ENCODE measurements around the gene FXN.

FXN gene

DNA sequence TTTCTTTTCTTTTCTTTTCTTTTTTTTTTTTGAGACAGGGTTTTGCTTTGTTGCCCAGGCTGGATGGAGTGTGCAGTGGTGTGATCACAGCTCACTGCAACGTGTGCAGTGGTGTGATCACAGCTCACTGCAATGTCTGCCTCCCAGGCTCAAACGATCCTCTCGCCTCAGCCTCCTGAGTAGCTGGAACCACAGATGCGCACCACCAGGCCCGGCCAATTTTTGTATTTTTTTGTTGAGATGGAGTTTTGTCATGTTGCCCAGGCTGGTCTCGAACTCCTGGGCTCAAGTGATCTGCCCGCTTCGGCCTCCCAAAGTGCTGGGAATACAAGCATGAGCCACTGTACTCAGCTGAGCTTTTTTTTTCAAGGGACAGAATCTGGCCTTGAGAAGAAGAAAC, 101.8 kb downstream of the FXN start:
- TF ChIP-seq POLR2A (IDR thresholded peaks at IDR 0.05; ENCODE audit: low read depth, low read length) (no peak), TAF1 (IDR thresholded peaks at IDR 0.05; ENCODE audit: borderline replicate concordance, low read depth, low read length) (no peak), POLR2AphosphoS5 (IDR thresholded peaks at IDR 0.05; ENCODE audit: low read depth, low read length) (no peak)
- FAIRE-seq = no peak
- no peak for DNase-seq (ENCODE audit: insufficient read length)

DNA sequence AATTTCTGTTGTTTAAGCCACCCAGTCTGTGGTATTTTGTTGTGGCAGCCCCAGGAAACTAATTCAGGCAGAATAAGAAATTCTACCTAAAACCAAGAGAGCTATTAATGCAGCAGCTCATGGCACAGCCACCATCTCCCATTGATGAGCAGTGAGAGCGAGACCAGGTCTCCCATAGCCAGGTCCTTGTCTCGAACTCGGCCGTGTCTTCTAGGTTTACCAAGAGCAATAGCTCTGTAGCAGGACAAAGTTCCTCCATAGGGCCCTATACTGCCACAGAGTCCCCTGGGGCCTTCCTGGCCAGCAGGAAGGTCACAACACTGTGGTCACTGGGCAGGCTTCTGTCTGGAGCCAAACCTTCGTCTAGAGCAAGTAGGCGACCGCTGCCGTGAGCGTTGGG, 104.0 kb downstream of the FXN start:
- DNase-seq (ENCODE audit: insufficient read length) (no peak), FAIRE-seq (no peak)
- TF ChIP-seq POLR2AphosphoS5 (IDR thresholded peaks at IDR 0.05; ENCODE audit: low read depth, low read length) = no peak
- TF ChIP-seq TAF1 (IDR thresholded peaks at IDR 0.05; ENCODE audit: borderline replicate concordance, low read depth, low read length) = no peak
- TF ChIP-seq POLR2A (IDR thresholded peaks at IDR 0.05; ENCODE audit: low read depth, low read length) = no peak

- TF ChIP-seq POLR2AphosphoS5 (IDR thresholded peaks at IDR 0.05; ENCODE audit: low read depth, low read length) (no peak), TAF1 (IDR thresholded peaks at IDR 0.05; ENCODE audit: borderline replicate concordance, low read depth, low read length) (no peak), POLR2A (IDR thresholded peaks at IDR 0.05; ENCODE audit: low read depth, low read length) (no peak)
- DNase-seq (ENCODE audit: insufficient read length) (no peak), FAIRE-seq (no peak)
Observed at GRCh38 chr9:69140123-69140735, 104.7 kb downstream of the FXN start.

DNA sequence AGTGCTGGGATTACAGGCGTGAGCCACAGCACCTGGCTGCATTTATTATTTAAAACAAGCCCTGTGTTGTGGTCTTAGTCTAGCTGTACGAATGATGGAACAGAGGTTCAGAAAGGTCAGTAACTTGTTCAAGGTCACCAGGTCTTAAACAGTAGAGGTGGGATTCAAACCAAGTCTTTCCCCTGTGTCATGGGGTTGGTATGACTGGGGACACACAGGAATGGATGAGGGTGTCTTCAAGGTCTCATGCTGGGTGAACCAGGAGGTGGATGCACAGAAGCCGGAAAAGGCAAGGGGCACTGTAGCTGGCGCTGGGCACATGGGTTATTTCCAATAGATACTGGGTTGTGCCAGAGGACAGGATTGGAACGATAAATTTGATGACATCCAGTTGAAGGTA, 106.3 kb downstream of the FXN start:
- no peak for TF ChIP-seq POLR2AphosphoS5 (IDR thresholded peaks at IDR 0.05; ENCODE audit: low read depth, low read length)
- no peak for TF ChIP-seq POLR2A (IDR thresholded peaks at IDR 0.05; ENCODE audit: low read depth, low read length)
- no peak for TF ChIP-seq TAF1 (IDR thresholded peaks at IDR 0.05; ENCODE audit: borderline replicate concordance, low read depth, low read length)
- DNase-seq (ENCODE audit: insufficient read length) = no peak
- FAIRE-seq = no peak

DNA sequence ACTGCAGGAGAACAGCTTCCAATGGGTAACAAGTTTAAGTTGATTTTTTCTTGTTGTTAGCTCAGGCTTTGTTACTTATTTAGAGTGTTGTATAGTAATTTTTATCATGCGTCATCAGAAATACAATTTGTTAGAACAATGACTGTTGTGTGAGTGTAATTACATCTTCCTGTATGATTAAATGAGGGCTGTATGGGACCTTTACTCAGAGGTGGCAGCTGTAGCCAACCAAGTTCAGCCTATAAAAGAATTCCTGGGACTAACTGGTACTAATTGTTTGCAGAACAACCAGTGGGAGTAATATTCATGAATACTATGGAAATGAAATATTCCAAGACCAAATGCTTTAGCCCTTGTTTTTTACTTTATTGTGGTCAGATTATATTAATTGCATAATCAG, 107.7 kb downstream of the FXN start:
- FAIRE-seq (no peak), DNase-seq (ENCODE audit: insufficient read length) (no peak)
- no peak for TF ChIP-seq POLR2A (IDR thresholded peaks at IDR 0.05; ENCODE audit: low read depth, low read length)

DNA sequence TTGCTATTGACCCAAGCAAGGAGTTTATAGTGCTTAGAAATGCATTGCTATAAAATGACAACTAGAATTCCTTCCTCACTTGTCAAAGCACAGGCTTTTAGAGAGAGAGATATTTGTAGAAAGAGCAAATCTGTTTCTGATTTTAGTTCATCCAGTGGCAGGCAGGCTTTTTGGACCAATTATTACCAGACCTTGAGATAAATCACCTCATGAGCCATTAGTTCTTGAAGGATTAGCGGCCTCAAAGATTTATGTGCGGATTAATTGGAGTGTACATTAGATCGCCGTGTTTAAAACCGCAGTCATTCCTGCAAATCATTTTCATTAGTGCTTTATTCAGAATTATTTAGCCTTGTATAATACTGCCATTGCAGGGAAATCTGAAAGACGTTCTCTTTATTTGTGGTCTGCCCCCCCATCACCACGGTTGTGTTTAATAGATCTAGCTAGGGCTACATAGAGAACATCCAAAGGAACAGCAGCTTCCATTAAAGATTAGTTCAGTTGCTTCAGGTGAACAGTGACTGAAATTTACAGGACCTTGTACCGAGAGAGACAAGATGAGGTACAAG, 109.7 kb downstream of the FXN start:
- FAIRE-seq = no peak
- TF ChIP-seq POLR2A (IDR thresholded peaks at IDR 0.05; ENCODE audit: low read depth, low read length) = no peak
- no peak for TF ChIP-seq TAF1 (IDR thresholded peaks at IDR 0.05; ENCODE audit: borderline replicate concordance, low read depth, low read length)
- TF ChIP-seq POLR2AphosphoS5 (IDR thresholded peaks at IDR 0.05; ENCODE audit: low read depth, low read length) = no peak
- no peak for DNase-seq (ENCODE audit: insufficient read length)

GRCh38 chr9:69147041-69147834, 111.7 kb downstream of the FXN start:
- DNase-seq (ENCODE audit: insufficient read length) = no peak
- TF ChIP-seq POLR2AphosphoS5 (IDR thresholded peaks at IDR 0.05; ENCODE audit: low read depth, low read length) (no peak), POLR2A (IDR thresholded peaks at IDR 0.05; ENCODE audit: low read depth, low read length) (no peak), TAF1 (IDR thresholded peaks at IDR 0.05; ENCODE audit: borderline replicate concordance, low read depth, low read length) (no peak)

DNA sequence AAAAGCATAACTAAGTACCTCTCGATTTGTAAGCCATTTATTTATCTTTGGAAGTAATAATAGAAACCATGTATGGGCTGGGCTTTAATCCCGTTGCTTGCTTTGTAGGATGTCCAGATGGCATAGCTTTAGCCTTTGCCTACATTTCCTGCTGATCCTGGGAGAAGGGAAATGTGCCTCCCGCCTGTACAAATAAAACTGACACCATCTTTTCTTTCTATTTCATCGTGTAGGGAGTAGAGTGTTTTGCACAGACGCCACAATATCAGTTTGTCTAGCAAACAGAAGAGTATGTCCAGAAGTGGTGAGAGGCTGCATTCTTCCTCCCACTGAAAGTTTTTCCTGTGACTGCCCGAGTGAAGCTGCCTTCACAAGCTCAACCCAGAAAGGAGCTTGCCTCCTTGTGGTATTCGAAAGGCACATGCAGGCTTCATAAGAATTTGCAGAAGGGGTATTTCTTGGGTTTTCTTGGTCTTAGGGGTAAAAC, 113.8 kb downstream of the FXN start:
- no peak for FAIRE-seq
- DNase-seq (ENCODE audit: insufficient read length) = no peak
- no peak for TF ChIP-seq POLR2AphosphoS5 (IDR thresholded peaks at IDR 0.05; ENCODE audit: low read depth, low read length)
- TF ChIP-seq POLR2A (IDR thresholded peaks at IDR 0.05; ENCODE audit: low read depth, low read length) = no peak
- no peak for TF ChIP-seq TAF1 (IDR thresholded peaks at IDR 0.05; ENCODE audit: borderline replicate concordance, low read depth, low read length)

More at GRCh38 chr9:69147041-69147834, 111.7 kb downstream of the FXN start:
- no peak for FAIRE-seq
